OCI-LY1 (cell line): ENCODE results near the gene PLEKHH1.

Experiments
- EZH2 ChIP-seq: fragments of 200-600 bp; sonication (generic), shearing (Covaris generic); IDR thresholded peaks from 2 replicates; pipeline ENCODE4 v1.8.0; 2017; ENCODE audit warnings: borderline replicate concordance, mixed run types, mild to moderate bottlenecking, antibody characterized with exemption, low read length, moderate library complexity, mixed read lengths
- TF ChIP-seq, protein P1 (sequence below): fragments of 200-600 bp; sonication (generic), shearing (Covaris generic); IDR thresholded peaks from 2 replicates; pipeline ENCODE4 v1.5.1; 2017; ENCODE audit warnings: mild to moderate bottlenecking, antibody characterized with exemption, low read length, moderate library complexity, mixed read lengths

DNA sequence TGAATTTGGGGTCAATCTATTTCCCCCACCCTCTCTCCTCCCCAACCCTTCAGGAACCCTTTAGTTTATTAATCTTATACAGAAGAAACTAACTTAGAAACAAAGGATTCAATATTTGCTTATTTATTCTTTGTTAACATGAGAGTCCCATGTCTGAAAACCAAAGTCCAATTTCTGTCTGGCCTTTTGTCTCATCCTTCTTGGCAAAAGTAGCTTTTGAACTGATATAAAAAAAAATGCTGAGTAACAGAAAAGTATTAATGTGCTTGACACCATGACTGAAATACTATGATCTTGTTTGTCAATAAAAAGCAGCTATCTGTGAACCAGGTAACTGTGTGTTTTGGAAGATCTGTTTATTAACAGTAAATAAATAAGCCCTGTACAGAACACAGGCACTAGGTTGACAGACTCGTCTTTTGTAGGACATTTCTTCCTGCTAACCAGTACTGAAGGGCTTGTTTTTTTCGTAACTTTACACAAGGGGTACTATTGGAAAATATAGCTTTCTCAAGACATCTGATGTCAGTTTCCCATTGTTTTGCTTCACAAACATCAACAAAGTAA is 56.2 kb downstream of the PLEKHH1 start:
- TF ChIP-seq, protein P1, sequence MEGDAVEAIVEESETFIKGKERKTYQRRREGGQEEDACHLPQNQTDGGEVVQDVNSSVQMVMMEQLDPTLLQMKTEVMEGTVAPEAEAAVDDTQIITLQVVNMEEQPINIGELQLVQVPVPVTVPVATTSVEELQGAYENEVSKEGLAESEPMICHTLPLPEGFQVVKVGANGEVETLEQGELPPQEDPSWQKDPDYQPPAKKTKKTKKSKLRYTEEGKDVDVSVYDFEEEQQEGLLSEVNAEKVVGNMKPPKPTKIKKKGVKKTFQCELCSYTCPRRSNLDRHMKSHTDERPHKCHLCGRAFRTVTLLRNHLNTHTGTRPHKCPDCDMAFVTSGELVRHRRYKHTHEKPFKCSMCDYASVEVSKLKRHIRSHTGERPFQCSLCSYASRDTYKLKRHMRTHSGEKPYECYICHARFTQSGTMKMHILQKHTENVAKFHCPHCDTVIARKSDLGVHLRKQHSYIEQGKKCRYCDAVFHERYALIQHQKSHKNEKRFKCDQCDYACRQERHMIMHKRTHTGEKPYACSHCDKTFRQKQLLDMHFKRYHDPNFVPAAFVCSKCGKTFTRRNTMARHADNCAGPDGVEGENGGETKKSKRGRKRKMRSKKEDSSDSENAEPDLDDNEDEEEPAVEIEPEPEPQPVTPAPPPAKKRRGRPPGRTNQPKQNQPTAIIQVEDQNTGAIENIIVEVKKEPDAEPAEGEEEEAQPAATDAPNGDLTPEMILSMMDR = no peak
- no peak for TF ChIP-seq EZH2
